GM19043 (cell line): ENCODE results near the gene TPM4.
"Not testable (repeated sequence)": the region's sequence is repeated elsewhere in the genome, so short reads cannot be mapped to it uniquely, and the experiment has no call there.

Experiments
- ATAC-seq: cut with Tn5 transposase; IDR thresholded peaks from one replicate; pipeline ENCODE4 v1.9.1; 2021; ENCODE audit warnings: low read depth; ENCODE audit not compliant: unreplicated experiment

TPM4 gene

DNA sequence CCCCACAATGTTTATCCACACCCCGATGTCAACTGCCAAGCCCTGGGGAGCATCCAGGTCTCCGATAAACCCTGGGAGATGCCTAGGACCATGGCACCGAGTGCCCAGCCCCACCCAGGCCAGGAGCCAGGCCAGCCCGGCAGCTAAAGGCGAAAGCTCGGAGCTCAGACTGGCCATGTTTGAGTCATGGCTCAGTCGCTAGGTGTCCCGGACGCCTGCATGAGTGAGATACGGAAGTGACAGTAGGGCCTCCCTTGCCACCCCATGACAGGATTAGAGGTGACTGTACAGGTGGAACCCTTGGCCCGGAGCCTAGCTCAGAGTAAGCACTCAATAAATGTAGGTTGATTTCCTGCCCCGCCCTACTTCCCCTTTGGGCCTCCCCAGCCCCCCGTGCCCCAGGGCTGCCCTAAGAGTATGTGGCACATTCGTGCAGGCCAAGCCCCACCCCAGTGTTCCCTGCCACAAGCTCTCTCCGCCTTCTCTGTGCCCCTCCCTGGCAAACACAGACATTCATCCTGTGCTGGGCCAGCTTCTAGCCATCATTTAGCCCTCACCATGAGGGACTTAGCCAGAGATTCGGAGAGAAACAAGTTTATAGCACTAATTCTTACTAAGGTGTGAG, 5.8 kb upstream of the TPM4 start:
- ATAC-seq: no peak

DNA sequence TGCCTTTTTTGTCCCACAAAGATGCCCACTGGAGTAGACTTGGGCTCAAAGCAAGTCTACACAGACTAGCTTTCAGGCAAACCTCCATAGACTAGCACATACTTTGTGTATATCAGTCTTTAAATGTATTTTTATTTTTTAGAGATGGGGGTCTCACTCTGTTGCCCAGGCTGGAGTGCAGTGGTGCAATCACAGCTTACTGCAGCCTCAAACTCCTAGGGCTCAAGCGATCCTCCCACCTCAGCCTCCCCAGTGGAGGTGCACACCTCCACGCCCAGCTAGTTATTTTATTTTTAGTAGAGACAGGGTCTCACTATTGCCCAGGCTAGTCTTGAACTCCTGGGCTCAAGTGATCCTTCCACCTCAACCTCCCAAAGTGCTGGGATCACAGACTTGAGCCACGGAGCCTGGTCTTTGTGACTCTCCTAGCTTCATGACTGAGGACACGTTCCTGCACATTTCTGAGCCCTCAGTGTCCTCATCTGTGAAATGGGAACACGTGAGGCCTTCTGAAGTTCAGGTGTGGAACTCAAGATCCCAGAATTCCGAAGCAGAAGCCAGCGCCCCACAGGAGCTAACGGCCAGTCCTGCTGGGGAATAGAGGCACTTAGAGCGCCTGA, 5.1 kb upstream of the TPM4 start:
- ATAC-seq: no peak

DNA sequence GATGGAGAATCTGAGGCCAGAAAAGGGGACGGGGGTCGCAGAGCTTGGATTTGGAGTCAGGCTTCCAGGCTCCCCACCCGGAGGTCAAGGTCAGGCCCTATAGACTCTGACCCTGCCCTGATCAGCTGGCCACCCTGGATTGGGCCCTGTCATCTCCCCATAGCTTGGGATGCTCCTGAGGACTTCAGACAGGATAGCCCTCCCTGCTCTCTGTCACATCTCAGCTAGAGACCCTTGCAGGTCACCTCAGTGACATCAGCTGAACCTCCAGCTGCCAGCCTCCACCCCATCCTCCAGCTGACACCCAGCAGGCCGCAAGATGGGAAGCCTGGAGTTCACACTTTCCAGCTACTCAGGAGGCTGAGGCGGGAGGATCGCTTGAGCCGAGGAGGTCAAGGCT, 2.8 kb upstream of the TPM4 start:
- ATAC-seq: no peak

DNA sequence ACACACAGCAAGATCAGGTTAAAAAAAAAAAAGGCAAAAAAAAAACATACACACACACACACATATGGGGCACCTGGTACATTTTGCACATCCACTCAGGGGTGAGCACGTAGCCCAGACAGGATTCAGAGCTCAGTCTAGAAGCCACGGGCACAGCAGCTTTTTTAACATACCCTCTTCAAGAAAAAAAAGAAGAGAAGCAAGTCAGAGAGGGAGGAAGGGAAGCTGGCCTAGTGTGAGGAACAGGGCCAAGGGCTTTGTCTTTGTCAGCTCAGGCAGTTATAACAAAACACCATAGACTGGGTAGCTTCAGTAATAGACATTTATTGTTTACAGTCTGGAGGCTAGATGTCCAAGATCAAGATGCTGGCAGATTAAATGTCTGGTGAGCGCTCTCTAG, 2.3 kb upstream of the TPM4 start:
- ATAC-seq: no peak

DNA sequence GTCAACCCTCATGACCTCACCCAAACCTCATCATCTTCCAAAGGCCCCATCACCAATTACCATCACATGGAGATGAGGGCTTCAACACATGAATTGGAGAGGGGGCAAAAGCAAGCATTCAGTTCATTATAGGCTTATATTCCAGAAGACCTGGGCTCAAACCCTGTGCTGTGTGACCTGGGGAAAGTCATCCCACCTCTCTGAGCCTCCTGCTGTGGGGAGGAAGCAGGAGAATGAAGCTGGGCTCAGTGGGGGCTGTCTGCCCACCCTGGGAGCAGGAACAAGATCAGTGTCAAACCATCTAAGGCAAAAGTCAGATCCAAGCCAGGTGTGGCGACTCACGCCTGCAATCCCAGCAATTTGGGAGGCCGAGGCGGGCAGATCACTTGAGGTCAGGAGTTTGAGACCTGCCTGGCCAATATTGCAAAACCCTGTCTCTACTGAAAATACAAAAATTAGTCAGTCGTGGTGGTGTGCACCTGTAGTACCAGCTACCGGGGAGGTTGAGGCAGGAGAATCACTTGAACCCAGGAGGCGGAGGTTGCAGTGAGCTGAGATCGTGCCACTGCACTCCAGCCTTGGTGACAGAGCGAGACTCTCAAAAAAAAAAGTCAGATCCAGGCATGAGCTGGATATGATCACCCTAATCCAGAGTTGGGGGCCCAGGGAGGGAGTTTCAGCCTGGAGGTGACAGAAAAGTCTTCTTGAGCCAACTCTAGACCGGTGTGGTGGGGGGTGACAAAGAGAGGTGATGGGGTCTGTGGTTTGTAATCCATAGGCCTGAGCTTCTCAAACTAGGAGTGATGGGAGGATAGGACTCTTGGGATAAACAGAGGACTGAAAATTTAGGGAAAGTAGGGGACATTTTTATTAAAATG, 1.6 kb upstream of the TPM4 start:
- no peak for ATAC-seq

DNA sequence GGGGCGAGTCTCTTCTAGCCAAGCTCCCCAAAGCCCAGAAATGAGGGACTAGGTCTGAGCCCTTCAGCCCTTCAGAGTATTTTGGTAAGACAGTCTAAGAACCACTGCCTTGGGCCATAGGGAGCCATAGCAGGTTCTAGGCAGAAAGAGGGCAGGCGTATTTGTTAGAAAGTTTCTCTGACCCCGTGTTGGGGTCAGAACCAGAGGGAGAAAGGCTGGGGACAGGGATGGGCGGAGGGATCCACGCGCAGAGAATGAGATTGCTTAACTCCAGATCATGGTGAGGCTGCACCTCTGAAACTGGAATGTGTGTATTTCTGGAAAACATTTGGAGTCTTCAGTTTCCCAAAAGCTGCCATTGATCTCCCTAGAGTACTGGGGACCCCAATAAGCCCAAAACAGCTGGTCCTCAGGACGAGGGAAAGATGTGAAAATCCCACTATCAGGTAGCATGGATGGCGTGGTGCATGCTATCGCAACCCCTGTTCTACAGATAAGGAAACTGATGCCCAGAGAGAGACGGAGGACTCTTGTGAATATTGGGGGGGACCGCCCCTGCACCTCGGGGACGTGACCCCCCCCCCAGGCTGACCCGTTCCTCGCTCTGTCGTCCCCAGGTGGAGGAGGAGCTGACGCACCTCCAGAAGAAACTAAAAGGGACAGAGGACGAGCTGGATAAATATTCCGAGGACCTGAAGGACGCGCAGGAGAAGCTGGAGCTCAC, 703 bp upstream of the TPM4 start:
- ATAC-seq: no peak

DNA sequence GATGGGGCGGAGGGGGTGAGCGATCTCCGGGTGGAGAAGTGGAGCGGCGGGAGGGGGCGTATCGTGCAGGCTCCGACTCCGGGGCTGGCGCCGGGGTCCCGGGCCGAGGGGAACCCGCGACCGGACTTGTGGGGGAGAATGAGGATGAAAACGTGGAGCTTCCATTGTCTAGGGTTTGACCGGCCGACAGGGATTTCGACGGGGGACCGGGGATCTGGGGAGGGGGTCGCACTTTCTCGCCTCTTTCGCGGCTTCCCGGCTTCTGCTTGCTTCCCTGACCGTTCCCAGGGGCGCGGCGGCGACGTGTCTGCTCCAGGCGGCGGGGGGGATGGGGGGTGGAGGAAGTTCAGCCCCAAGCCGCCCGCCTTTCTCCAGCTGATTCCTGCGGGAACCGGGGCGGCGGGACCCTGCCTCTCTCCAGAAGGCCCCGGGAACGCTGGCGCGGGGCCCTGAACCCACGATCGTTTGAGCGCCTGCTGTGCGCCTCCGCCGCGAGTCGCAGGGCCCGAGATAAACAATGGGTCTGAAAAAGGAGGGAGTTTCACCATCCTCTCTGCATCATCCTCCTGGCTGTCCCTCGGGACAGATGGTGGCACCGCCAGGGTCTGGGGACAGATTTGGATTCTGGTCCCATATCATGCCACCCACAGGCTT, 790 bp downstream of the TPM4 start:
- ATAC-seq: no peak

DNA sequence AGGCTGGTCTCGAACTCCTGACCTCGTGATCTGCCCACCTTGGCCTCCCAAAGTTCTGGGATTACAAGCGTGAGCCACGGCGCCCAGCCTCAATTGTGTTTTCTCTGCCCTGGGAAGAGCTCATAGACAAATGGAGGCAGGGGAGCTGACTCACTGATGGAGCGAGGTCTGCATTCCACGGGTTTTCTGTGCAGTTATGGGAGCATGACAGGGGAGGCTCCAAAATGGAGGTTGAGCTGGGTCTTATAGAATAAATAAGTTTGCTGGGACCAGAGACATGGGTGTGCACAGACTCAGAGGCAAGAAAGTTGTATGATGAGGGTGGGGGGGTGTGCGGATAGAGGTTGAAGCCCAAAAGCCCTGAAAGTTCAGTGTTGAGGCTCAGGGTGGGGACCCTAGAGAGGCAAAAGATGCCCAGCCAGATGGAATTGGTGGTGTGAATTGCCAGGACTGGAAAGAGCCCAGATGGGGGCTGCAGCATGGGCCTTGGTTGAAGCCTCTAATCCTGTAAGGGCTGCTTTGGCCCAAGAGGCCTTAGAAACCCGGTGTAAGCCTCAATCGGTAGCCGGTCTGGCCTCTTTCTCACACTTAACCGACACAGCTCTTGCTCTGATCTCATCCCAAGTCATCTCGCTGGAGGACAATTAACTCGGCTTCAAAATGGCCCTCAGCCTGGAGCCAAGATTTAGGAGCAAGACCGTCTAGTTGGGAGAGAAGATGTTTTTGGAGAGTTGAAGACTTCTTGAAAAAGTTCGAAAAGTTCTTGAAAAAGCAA, 1.9 kb downstream of the TPM4 start:
- ATAC-seq: no peak

DNA sequence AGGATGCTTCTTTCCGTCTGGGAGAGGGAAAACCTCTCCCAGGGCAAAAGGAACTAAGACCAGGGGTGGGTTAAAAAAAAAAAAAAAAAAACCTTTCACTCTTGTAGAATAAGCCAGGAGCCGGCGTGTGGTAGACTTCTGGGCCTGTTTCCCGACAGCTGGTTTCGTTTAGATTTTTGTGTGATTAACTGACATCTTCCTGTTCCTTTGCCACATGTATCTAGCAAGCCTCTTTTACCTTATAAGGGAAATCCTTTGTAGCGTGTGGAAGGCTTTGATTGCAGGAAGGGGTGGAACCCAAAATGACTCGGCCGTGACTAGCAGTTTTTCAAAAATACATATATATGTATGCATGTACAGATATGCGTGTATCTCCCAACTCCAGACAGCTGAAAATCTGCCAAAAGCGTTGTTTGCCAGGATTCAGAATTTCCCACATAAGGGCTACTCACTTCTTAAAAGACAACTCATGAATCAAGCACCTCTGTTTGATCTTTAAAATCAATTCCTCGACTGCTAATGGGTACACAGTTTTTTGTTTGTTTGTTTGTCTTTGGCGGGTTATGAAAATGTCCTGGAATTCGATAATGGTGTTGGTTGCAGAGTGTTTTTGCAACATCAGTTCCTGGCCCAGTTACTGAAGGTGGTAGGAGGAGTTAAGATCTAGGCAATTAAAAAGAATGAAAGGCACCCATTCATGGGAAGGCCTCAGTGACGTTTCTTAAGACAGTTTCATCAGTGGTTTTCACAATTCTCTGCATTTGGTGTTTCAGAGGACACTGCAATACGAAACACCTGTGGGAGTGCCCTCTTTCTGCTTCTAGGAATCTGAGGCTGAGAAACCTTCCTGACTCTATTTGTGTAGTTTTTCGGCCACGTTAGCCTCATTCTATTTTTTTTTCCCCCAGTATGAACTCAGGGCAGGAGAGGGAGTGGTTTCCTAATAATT, 2.7 kb downstream of the TPM4 start:
- ATAC-seq: peak; percentile 43

DNA sequence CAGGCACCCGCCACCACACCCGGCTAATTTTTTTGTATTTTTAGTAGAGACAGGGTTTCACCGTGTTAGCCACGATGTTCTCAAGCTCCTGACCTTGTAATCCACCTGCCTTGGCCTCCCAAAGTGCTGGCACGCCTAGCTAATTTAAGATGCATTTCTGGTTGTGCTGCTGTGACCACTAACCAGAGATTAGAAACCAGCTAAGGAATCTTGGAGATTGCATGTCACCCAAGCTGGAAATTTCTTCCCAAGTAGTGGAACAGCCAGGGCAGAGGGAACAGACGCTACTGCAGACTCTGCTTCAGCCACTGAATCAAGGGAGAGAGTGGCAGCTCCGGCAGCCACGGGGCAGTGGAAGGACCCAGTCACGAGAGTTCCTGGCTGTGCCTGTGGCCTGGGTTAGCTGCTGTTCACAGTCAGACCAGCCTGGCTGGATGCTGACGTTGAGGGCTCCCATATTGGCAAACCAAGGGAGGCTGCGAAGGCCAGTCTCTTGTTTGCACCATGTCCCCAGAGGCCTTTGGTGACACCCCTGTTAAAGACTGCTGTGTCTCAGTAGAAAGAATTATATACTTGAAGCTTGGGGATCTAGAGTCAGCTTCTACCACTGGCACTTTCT, 7.9 kb downstream of the TPM4 start:
- ATAC-seq: no peak

DNA sequence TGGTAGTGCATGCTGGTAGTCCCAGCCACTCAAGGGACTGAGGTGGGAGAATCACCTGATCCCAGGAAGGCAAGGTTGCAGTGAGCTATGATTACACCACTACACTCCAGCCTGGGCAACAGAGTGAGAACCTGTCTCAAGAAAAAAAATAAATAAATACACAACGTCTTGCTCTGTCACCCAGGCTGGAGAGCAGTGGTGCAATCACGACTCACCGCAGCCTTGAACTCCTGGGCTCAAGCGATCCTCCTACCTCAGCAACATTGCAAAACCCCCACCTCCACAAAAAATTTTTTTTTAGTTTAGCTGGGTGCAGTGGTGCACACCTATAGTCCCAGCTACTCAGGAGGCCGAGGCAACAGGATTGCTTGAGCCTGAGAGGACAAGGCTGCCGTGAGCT, 8.8 kb downstream of the TPM4 start:
- no peak for ATAC-seq

DNA sequence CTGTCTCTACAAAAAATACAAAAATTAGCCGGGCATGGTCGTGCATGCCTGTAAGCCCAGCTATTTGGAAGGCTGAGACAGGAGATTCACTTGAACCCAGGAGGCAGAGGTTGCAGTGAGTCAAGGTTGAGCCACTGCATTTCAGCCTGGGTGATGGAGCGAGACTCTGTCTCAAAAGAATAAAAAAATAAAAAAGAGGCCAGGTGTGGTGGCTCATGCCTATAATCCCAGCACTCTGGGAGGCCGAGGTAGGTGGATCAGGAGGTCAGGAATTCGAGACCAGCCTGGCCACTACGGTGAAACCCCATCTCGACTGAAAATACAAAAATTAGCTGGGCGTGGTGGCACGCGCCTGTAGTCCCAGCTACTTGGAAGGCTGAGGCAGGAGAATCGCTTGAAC, 11.1 kb downstream of the TPM4 start:
- not testable (repeated sequence) for ATAC-seq

DNA sequence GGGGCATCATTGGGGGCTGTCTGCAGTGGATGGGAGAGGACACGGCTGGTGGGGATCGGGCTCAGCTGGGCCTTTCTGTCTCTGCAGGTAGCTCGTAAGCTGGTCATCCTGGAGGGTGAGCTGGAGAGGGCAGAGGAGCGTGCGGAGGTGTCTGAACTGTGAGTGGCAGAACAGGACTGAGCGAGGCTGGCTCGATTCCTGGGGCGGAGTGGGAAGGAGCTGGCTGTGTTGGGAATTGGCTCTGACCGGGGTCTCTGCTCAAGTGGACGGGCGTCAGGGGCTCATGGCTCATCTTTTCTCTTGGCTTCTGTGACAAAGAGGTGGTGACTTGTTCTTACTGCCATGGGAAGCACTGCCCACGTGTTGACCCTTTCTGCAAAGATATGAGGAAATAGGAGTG, 11.6 kb downstream of the TPM4 start:
- no peak for ATAC-seq

DNA sequence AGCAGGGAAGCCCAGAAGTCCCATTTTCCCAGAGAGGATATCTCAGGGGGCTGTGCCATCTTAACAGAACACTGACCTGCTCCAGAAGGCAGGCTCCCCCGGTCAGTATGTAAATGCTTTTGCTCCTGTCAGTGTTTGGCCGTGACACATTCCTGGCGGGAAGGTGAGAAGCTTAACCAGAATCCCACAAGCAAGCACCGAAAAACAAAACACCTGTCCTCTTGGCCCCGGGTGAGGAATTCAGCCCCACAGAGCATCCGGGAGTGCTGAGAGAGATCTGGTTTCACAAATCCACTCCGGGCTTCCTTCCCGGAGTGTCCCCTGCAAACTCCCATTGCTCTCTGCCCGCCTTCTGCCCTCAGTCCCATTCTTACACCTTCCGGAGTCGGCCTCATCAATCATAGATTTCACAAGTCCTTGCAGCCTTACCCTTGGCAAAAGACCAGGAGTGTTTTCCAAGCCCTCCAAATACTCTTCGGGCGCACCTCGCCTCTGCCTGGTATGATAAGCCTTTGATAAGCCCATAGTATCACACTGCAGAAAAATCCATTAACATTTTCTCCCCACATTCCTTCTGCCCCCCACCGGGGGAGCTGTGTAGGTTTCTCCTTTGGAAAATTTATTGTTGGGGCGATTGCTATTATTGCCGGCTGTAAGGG, 12.2 kb downstream of the TPM4 start:
- ATAC-seq: no peak

DNA sequence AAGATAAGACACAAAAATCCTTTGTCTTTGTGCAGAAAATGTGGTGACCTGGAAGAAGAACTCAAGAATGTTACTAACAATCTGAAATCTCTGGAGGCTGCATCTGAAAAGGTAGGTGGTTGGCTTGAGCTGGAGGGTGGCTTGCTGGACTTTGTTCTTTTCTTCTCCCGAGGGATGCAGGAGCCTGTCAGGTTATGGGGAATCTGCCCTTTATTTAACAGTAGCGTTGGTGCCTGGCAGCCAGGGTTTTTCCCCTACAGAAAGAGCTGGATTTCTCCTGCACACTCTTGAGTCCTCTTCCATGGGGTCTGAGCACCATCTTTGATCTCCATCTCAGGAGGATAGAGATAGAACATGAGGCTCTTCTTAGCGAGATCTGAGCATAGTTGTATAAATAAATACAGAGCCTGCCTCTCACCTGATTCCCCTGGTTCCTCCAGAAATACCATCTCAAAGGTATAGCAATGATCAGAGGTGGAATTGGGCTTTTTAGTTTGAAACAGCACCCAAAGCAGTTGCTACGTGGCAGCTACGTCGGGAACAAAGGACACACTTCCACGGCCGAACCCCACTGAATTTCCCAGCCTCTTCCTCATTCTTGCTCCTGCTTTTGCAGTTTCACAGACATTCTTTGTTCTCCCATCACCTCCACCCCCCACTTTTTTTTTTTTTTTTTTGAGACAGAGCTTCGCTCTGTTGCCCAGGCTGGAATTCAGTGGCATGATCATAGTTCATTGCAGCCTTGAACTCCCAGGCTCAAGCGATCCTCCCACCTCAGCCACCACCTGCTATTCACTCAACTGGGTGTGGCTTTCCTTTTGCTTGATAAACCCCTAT, 12.9 kb downstream of the TPM4 start:
- no peak for ATAC-seq

DNA sequence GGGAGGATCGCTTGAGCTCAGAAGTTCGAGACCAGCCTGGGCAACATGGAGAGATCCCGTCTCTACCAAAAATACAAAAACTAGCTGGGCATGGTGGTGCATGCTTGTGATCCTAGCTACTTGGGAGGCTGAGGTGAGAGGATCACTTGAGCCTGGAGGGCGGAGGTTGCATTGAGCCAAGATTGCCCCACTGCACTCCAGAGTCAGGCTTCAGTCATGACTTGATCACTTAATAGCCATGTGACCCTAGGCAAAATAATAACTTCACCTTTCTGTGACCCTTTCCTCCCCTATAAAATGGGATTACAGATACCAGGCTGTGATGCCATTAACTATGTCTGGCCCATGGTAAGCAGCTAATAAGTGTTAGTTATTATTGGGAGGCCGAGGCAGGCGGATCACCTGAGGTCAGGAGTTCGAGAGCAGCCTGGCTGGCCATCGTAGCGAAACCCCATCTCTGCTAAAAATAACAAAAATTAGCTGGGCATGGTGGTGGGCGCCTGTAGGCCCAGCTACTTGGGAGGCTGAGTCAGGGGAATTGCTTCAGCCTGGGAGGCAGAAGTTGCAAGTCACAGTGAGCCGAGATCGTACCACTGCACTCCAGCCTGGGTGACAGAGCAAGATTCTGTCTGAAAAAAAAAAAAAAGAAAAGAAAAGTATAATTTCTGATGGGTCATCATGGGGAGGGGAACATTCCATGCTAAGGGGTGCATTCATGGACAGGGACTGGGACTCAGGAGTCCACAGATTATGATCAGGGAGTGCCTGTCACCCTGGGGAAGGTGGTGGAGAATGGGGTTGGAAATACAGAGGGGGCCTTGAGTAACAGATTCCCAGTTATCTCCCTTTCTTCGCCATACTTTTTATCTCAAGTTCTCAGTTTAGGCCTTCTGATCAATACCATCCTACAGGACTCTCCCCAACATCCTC, 15.5 kb downstream of the TPM4 start:
- no peak for ATAC-seq
